Measurements from ENCODE around the gene CHD2. TPM values are rescaled to one million over a fixed set of nuclear protein-coding genes. Genes with fewer than 3 reads are reported as not detected.

Gene CHD2
- polyA plus RNA-seq, 2 donors: 25.8 to 32.8 TPM

DNA sequence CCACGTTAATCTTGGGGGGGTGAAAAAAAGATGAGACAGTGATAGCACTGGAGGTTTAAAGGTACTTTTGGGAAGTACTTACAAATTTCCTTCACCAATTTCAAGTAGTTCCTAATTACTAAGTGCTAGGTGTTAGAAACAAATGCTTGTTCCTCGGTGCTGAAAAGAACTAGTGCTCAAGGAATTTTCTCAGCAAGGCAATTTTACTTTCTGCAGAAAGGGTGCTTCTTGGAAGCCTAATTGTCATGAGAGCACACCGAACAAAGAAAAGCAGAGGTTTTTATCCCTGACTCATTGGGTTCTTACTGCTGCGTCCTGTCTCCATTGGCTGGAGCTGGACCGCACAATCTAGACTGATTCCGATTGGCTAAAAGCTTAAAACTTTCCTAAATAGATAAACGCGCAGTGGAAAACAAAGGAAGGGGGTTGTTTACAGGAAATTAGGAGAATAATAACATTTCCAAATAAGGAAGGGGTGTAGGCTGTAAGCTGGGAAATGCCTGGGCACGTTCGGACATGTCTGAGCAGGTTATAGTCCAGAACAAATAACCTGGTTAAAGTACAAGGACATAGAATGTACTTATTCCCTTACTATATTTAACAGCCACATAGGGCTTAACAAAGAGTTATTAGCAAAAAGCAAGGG lies 49.6 kb downstream of the CHD2 start:
- Histone ChIP-seq H3K4me1 (ENCODE audit: control insufficient read depth in 2 of 2, insufficient read depth in 2 of 2, low read length in 1 of 2) (no peaks in the 10 kb centered on the region), H3K27ac (ENCODE audit: low read depth in 2 of 2, low read length in 1 of 2) (no peak overlapping the region), H3K27me3 (ENCODE audit: control insufficient read depth in 1 of 2, insufficient read depth in 2 of 2, low read length in 2 of 2) (no peaks in the 10 kb centered on the region), H3K36me3 (ENCODE audit: control insufficient read depth in 2 of 2, insufficient read depth in 2 of 2, low read length in 1 of 2) (peaks cover 25 to 31% of the 10 kb centered on the region in 2 donors), H3K4me3 (ENCODE audit: low read depth in 1 of 2, low read length in 2 of 2) (no peak overlapping the region), H3K9me3 (ENCODE audit: control insufficient read depth in 2 of 2, insufficient read depth in 1 of 2, low read depth in 1 of 2, low read length in 1 of 2) (peaks cover 0 to 10% of the 10 kb centered on the region in 2 donors)
- WGBS, 2 donors: 95 to 99% methylated on average over 10 of the region's 10 CpGs

DNA sequence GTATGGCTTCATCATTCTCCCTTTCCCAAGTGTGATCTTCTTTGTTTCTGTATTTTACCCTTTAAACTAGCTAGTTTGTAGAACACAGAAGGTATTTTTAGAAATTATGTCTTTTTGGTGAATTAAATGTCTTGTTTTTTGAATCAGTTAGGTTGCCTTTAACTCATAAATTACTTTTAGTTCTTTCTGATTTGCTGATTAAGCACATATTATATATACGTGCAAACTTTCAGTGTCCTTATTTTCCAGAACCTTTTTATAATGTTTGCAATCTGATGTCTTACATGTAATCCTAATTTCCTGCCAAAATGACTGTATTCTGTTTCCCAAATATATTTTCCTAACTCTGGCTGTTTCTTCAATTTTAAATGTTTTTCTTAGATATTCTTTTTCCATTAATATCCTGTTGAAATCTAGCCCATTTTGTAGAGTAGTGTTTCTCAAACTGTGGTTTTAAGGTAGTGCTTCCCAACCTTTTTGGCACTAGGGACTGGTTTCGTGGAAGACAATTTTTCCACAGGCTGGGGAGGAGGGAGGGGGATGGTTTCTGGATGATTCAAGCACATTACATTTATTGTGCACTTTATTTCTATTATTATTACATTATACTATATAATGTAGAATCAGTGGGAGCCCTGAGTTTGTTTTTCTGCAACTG lies 51.8 kb downstream of the CHD2 start:
- Histone ChIP-seq H3K4me1 (ENCODE audit: control insufficient read depth in 2 of 2, insufficient read depth in 2 of 2, low read length in 1 of 2) (no peaks in the 10 kb centered on the region), H3K27ac (ENCODE audit: low read depth in 2 of 2, low read length in 1 of 2) (no peak overlapping the region), H3K27me3 (ENCODE audit: control insufficient read depth in 1 of 2, insufficient read depth in 2 of 2, low read length in 2 of 2) (no peaks in the 10 kb centered on the region), H3K9me3 (ENCODE audit: control insufficient read depth in 2 of 2, insufficient read depth in 1 of 2, low read depth in 1 of 2, low read length in 1 of 2) (peaks cover 0 to 10% of the 10 kb centered on the region in 2 donors), H3K4me3 (ENCODE audit: low read depth in 1 of 2, low read length in 2 of 2) (no peak overlapping the region), H3K36me3 (ENCODE audit: control insufficient read depth in 2 of 2, insufficient read depth in 2 of 2, low read length in 1 of 2) (peaks cover 23 to 25% of the 10 kb centered on the region in 2 donors)
- WGBS, 2 donors: 73 to 84% methylated on average over 2 of the region's 2 CpGs

DNA sequence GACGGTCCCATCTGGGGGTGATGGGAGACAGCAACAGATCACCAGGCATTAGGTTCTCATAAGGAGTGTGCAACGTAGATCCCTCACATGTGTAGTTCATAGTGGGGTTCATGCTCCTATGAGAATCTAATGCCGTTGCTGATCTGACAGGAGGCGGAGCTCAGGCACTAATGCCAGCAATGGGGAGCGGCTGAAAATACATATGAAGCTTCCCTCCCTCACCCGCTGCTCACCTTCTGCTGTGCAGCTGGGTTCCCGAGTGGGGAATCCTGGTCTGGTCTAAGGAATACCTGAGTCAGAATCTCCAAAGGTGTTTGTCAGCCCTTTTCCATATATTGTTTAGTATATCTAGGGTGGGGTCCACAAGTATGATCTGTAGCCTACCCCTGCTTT lies 52.3 kb downstream of the CHD2 start:
- Histone ChIP-seq H3K9me3 (ENCODE audit: control insufficient read depth in 2 of 2, insufficient read depth in 1 of 2, low read depth in 1 of 2, low read length in 1 of 2) (peaks cover 0 to 8% of the 10 kb centered on the region in 2 donors), H3K27me3 (ENCODE audit: control insufficient read depth in 1 of 2, insufficient read depth in 2 of 2, low read length in 2 of 2) (no peaks in the 10 kb centered on the region), H3K36me3 (ENCODE audit: control insufficient read depth in 2 of 2, insufficient read depth in 2 of 2, low read length in 1 of 2) (peaks cover 19 to 20% of the 10 kb centered on the region in 2 donors), H3K27ac (ENCODE audit: low read depth in 2 of 2, low read length in 1 of 2) (no peak overlapping the region), H3K4me3 (ENCODE audit: low read depth in 1 of 2, low read length in 2 of 2) (no peak overlapping the region), H3K4me1 (ENCODE audit: control insufficient read depth in 2 of 2, insufficient read depth in 2 of 2, low read length in 1 of 2) (no peaks in the 10 kb centered on the region)
- WGBS, 2 donors: 93 to 94% methylated on average over 7 of the region's 7 CpGs

DNA sequence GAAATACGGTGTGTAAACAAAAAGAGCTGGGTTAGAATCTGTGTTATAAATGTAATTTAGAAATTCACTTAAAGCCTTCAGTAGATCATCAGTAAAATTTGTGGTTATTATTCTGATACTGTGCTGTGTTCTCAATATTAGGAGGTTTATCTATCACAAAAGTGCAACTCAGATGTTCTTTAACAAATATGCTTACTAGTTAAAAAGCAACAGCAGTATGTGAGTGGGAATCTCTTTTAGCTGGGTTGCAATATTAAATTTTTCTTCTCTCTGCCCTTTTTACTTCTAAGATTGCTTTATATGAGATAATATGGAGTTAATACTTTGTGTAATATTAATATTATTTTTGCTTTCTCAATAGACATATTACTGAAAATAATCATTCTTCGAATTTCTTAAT lies 53.4 kb downstream of the CHD2 start:
- Histone ChIP-seq H3K9me3 (ENCODE audit: control insufficient read depth in 2 of 2, insufficient read depth in 1 of 2, low read depth in 1 of 2, low read length in 1 of 2) (peaks cover 0 to 6% of the 10 kb centered on the region in 2 donors), H3K4me1 (ENCODE audit: control insufficient read depth in 2 of 2, insufficient read depth in 2 of 2, low read length in 1 of 2) (no peaks in the 10 kb centered on the region), H3K36me3 (ENCODE audit: control insufficient read depth in 2 of 2, insufficient read depth in 2 of 2, low read length in 1 of 2) (peaks cover 16% of the 10 kb centered on the region in 2 donors), H3K27me3 (ENCODE audit: control insufficient read depth in 1 of 2, insufficient read depth in 2 of 2, low read length in 2 of 2) (no peaks in the 10 kb centered on the region), H3K4me3 (ENCODE audit: low read depth in 1 of 2, low read length in 2 of 2) (no peak overlapping the region), H3K27ac (ENCODE audit: low read depth in 2 of 2, low read length in 1 of 2) (no peak overlapping the region)
- WGBS, 2 donors: 94 to 99% methylated on average over 2 of the region's 2 CpGs

DNA sequence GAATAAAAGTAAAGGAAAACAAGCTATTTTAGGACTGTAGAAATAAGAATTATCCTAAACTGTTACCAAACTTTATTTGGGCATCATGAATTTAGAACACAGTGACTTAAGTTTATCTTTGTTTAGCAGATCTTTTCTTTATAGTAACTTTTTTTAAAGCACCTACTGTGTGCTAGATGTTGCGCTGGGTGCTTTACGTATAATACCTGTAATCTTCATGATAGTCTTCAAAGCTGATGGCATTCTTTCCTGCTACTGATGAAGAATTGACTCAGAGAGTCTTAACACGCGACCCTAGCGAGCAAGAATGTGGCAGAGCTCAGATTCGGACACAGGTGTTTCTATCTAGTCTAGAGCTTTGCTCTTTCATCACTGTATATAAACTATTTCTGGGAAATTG lies 53.9 kb downstream of the CHD2 start:
- Histone ChIP-seq H3K4me3 (ENCODE audit: low read depth in 1 of 2, low read length in 2 of 2) (no peak overlapping the region), H3K4me1 (ENCODE audit: control insufficient read depth in 2 of 2, insufficient read depth in 2 of 2, low read length in 1 of 2) (no peaks in the 10 kb centered on the region), H3K36me3 (ENCODE audit: control insufficient read depth in 2 of 2, insufficient read depth in 2 of 2, low read length in 1 of 2) (peaks cover 12% of the 10 kb centered on the region in 2 donors), H3K27me3 (ENCODE audit: control insufficient read depth in 1 of 2, insufficient read depth in 2 of 2, low read length in 2 of 2) (no peaks in the 10 kb centered on the region), H3K27ac (ENCODE audit: low read depth in 2 of 2, low read length in 1 of 2) (no peak overlapping the region), H3K9me3 (ENCODE audit: control insufficient read depth in 2 of 2, insufficient read depth in 1 of 2, low read depth in 1 of 2, low read length in 1 of 2) (peaks cover 0 to 3% of the 10 kb centered on the region in 2 donors)
- WGBS, 2 donors: 97 to 99% methylated on average over 6 of the region's 6 CpGs

DNA sequence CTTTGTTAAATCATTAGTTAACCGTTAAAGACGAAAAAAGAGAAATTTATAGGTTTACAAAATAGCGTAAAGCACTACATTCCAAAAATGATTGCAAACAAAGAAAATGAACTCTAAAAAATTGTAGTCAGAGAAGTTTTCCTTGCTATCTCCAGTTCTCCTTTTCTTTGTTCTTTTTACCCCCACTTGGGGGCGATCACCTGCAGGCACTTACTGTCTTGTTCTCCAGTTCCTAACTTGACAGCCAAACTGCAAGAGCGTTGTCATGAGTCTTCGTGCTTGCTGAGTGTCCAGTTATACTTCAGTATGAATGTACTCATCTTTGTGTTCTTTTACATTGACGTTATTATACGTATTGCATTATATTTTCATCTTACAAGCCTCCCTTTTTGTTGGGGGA lies 54.5 kb downstream of the CHD2 start:
- peaks cover 12% of the 10 kb centered on the region in 2 donors for H3K36me3 ChIP-seq (ENCODE audit: control insufficient read depth in 2 of 2, insufficient read depth in 2 of 2, low read length in 1 of 2)
- 95% methylated on average over 8 of the region's 8 CpGs for WGBS, 2 donors

DNA sequence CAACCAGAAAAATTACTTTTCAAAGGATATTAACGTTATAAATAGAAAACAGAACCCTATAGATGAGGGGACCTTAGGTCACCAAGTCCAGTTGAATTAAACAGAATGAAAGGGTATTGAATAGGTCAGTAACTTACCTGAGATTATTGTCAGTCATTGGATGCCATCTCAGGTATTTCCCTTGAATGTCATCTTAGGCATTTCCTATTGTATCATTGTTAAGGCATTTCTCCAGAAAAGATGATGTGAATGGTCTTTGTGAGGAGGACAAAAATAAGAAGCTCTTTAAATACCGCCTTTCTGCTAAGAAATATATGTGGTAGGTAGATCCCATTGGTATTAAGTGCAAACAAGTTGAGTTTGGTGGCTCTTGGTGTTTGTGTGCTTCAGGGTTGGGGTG lies 55.6 kb downstream of the CHD2 start:
- no peaks in the 10 kb centered on the region for H3K9me3 ChIP-seq (ENCODE audit: control insufficient read depth in 2 of 2, insufficient read depth in 1 of 2, low read depth in 1 of 2, low read length in 1 of 2)
- no peaks in the 10 kb centered on the region for H3K4me1 ChIP-seq (ENCODE audit: control insufficient read depth in 2 of 2, insufficient read depth in 2 of 2, low read length in 1 of 2)
- H3K4me3 ChIP-seq (ENCODE audit: low read depth in 1 of 2, low read length in 2 of 2): no peak overlapping the region
- no peaks in the 10 kb centered on the region for H3K27me3 ChIP-seq (ENCODE audit: control insufficient read depth in 1 of 2, insufficient read depth in 2 of 2, low read length in 2 of 2)
- no peak overlapping the region for H3K27ac ChIP-seq (ENCODE audit: low read depth in 2 of 2, low read length in 1 of 2)
- 95 to 98% methylated on average over 2 of the region's 2 CpGs for WGBS, 2 donors
- H3K36me3 ChIP-seq (ENCODE audit: control insufficient read depth in 2 of 2, insufficient read depth in 2 of 2, low read length in 1 of 2): peaks cover 8 to 9% of the 10 kb centered on the region in 2 donors

More for the DNA sequence above, 54.5 kb downstream of the CHD2 start:
- Histone ChIP-seq H3K4me3 (ENCODE audit: low read depth in 1 of 2, low read length in 2 of 2) (no peak overlapping the region), H3K27me3 (ENCODE audit: control insufficient read depth in 1 of 2, insufficient read depth in 2 of 2, low read length in 2 of 2) (no peaks in the 10 kb centered on the region), H3K4me1 (ENCODE audit: control insufficient read depth in 2 of 2, insufficient read depth in 2 of 2, low read length in 1 of 2) (no peaks in the 10 kb centered on the region), H3K9me3 (ENCODE audit: control insufficient read depth in 2 of 2, insufficient read depth in 1 of 2, low read depth in 1 of 2, low read length in 1 of 2) (peaks cover 0 to 3% of the 10 kb centered on the region in 2 donors), H3K27ac (ENCODE audit: low read depth in 2 of 2, low read length in 1 of 2) (no peak overlapping the region)

DNA sequence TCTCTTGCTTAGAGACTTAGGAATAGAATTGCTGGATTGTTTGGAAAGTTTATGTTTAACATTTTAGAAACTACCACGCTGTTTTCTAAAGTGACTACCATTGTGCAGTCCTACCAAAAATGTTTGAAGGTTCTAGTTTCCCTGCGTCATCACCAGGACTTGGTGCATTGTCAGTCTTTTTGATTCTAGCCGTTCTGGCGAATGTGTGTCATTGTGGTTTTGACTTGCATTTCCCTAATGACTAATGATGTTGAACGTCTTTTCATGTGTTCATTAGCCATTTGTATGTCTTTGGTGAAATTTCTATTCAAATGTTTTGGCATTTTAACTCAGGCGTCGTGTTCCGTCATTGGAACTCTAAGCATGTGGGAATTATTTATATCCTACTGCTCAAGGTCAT lies 58.0 kb downstream of the CHD2 start:
- H3K27me3 ChIP-seq (ENCODE audit: control insufficient read depth in 1 of 2, insufficient read depth in 2 of 2, low read length in 2 of 2): no peaks in the 10 kb centered on the region
- 65 to 69% methylated on average over 8 of the region's 8 CpGs for WGBS, 2 donors
- H3K27ac ChIP-seq (ENCODE audit: low read depth in 2 of 2, low read length in 1 of 2): no peak overlapping the region
- H3K4me1 ChIP-seq (ENCODE audit: control insufficient read depth in 2 of 2, insufficient read depth in 2 of 2, low read length in 1 of 2): no peaks in the 10 kb centered on the region
- no peaks in the 10 kb centered on the region for H3K9me3 ChIP-seq (ENCODE audit: control insufficient read depth in 2 of 2, insufficient read depth in 1 of 2, low read depth in 1 of 2, low read length in 1 of 2)
- peaks cover under 1 to 4% of the 10 kb centered on the region in 2 donors for H3K36me3 ChIP-seq (ENCODE audit: control insufficient read depth in 2 of 2, insufficient read depth in 2 of 2, low read length in 1 of 2)
- no peak overlapping the region for H3K4me3 ChIP-seq (ENCODE audit: low read depth in 1 of 2, low read length in 2 of 2)

DNA sequence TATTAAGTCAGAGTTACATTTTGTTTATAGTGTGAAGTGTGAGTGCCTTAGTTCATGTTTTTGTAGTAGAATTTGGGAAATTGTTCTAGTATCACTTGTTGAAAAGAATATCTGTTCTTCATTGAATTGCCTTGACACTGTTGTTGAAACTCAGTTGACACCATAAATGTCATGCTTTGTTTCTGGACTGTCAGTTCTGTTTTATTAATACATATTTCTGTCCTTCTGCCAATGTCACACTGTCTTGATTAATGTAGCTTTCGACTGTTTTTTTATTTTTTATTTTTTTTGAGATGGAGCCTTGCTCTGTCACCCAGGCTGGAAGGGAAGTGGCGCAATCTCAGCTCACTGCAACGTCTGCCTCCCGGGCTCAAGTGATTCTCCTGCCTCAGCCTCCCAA lies 59.1 kb downstream of the CHD2 start:
- no peak overlapping the region for H3K4me3 ChIP-seq (ENCODE audit: low read depth in 1 of 2, low read length in 2 of 2)
- peaks cover 0 to 2% of the 10 kb centered on the region in 2 donors for H3K36me3 ChIP-seq (ENCODE audit: control insufficient read depth in 2 of 2, insufficient read depth in 2 of 2, low read length in 1 of 2)
- no peak overlapping the region for H3K27ac ChIP-seq (ENCODE audit: low read depth in 2 of 2, low read length in 1 of 2)
- no peaks in the 10 kb centered on the region for H3K4me1 ChIP-seq (ENCODE audit: control insufficient read depth in 2 of 2, insufficient read depth in 2 of 2, low read length in 1 of 2)
- H3K9me3 ChIP-seq (ENCODE audit: control insufficient read depth in 2 of 2, insufficient read depth in 1 of 2, low read depth in 1 of 2, low read length in 1 of 2): no peaks in the 10 kb centered on the region
- WGBS, 2 donors: 84 to 86% methylated on average over 4 of the region's 4 CpGs
- H3K27me3 ChIP-seq (ENCODE audit: control insufficient read depth in 1 of 2, insufficient read depth in 2 of 2, low read length in 2 of 2): no peaks in the 10 kb centered on the region
